ENCODE data around the gene NGDN.

GRCh38 chr14:23464700-23465099 is 4.8 kb upstream of the NGDN start:
- no peak for TF ChIP-seq POLR2A (IDR thresholded peaks at IDR 0.05)
- TF ChIP-seq, protein P1, sequence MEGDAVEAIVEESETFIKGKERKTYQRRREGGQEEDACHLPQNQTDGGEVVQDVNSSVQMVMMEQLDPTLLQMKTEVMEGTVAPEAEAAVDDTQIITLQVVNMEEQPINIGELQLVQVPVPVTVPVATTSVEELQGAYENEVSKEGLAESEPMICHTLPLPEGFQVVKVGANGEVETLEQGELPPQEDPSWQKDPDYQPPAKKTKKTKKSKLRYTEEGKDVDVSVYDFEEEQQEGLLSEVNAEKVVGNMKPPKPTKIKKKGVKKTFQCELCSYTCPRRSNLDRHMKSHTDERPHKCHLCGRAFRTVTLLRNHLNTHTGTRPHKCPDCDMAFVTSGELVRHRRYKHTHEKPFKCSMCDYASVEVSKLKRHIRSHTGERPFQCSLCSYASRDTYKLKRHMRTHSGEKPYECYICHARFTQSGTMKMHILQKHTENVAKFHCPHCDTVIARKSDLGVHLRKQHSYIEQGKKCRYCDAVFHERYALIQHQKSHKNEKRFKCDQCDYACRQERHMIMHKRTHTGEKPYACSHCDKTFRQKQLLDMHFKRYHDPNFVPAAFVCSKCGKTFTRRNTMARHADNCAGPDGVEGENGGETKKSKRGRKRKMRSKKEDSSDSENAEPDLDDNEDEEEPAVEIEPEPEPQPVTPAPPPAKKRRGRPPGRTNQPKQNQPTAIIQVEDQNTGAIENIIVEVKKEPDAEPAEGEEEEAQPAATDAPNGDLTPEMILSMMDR (IDR thresholded peaks at IDR 0.05): no peak

Measured in tibial nerve (tissue), 3 donors.